HCT116 (cell line): Measurements from ENCODE around the gene SMARCAL1. TPM values are rescaled to one million over a fixed set of nuclear protein-coding genes. Genes with fewer than 3 reads are reported as not detected.

Source experiments
- ATAC-seq: fragments of 200-7000 bp; cut with Tn5 transposase; 2 replicates; pipeline ENCODE4 v1.9.1; 2020; ENCODE audit warnings: mild to moderate bottlenecking, moderate library complexity
- BruUV-seq: library from RNA; stranded (reverse); fragments of 400-500 nt; replicated peaks from 2 replicates; lab custom pipeline; 2021; lab: Mats Ljungman, UMichigan
- CTCF ChIA-PET: fragments of 300-600 bp; sonication (Branson Sonifier 250); formaldehyde crosslinking; loops from one replicate; lab custom pipeline; 2021; ENCODE audit warnings: antibody characterized with exemption; lab: Charles Lee
- POLR2A ChIA-PET: fragments of 300-600, 350-600 bp; sonication (Branson Sonifier 250); formaldehyde crosslinking; loops from one replicate; lab custom pipeline; 2021; ENCODE audit warnings: antibody characterized with exemption; lab: Charles Lee
- RAD21 ChIA-PET, 2 experiments: fragments of 300-600 bp; sonication (Branson Sonifier 250); formaldehyde crosslinking; loops; one replicate each; lab custom pipeline; 2023; ENCODE audit warnings: low total read pairs in 2 of 2; ENCODE audit not compliant: uncharacterized antibody in 2 of 2, unreplicated experiment in 2 of 2, low non-redundant PET in 1 of 2; lab: Charles Lee
- DNase-seq: peaks from one replicate; pipeline ENCODE4 v3.0.0-alpha.2; 2010; ENCODE audit warnings: low read depth, low spot score
- H2AFZ ChIP-seq: fragments of 200-600 bp; shearing (Covaris generic), sonication (generic); 2 replicates; pipeline ENCODE4 v1.6.1; 2017; ENCODE audit warnings: low read depth, mixed run types, mixed read lengths, antibody characterized with exemption, low read length; ENCODE audit not compliant: poor library complexity, severe bottlenecking
- H3K27ac ChIP-seq: 2 replicates; pipeline ENCODE4 v1.5.1; 2012; ENCODE audit warnings: low read depth, low read length
- H3K27me3 ChIP-seq: fragments of 200-600 bp; sonication (generic); 2 replicates; pipeline ENCODE4 v1.6.1; 2016; ENCODE audit warnings: mixed run types, low read length, mixed read lengths; ENCODE audit not compliant: insufficient read depth
- H3K36me3 ChIP-seq, 2 experiments: fragments of 200-500 bp in 1 of 2; fragments of 200-600 bp in 1 of 2; sonication (Bioruptor generic) in 1 of 2; sonication (generic) in 1 of 2; 2 replicates each; pipeline versions ENCODE4 v1.5.1 to v1.6.1; 2014 to 2016; ENCODE audit warnings: low read length in 2 of 2, inconsistent platforms in 1 of 2, mixed read lengths in 1 of 2, mixed run types in 1 of 2; ENCODE audit not compliant: insufficient read depth in 2 of 2, control insufficient read depth in 1 of 2
- H3K4me1 ChIP-seq, 2 experiments: fragments of 200-600 bp in 1 of 2; sonication (generic) in 1 of 2; 2 replicates each; pipeline versions ENCODE4 v1.5.1 to v1.6.1; 2012 to 2017; ENCODE audit warnings: low read length in 2 of 2, inconsistent platforms in 1 of 2, mild to moderate bottlenecking in 1 of 2, mixed read lengths in 1 of 2, mixed run types in 1 of 2, moderate library complexity in 1 of 2; ENCODE audit not compliant: insufficient read depth in 2 of 2, control insufficient read depth in 1 of 2
- H3K4me2 ChIP-seq: fragments of 200-600 bp; sonication (generic); 2 replicates; pipeline ENCODE4 v1.6.1; 2017; ENCODE audit warnings: mixed run types, low read length, mixed read lengths
- H3K4me3 ChIP-seq, 2 experiments: fragments of 200-600 bp in 1 of 2; sonication (generic) in 1 of 2; replicated peaks in 1 of 2; 2 replicates each; pipeline ENCODE4 v1.5.1; 2011 to 2016; ENCODE audit warnings: low read length in 2 of 2, control low read depth in 1 of 2, low read depth in 1 of 2, mild to moderate bottlenecking in 1 of 2, mixed read lengths in 1 of 2, mixed run types in 1 of 2
- H3K79me2 ChIP-seq: fragments of 200-600 bp; sonication (generic); 2 replicates; pipeline ENCODE4 v1.6.1; 2017; ENCODE audit warnings: mild to moderate bottlenecking, mixed run types, low read length, moderate library complexity, mixed read lengths; ENCODE audit not compliant: insufficient read depth
- H3K9ac ChIP-seq: fragments of 200-600 bp; sonication (generic); 2 replicates; pipeline ENCODE4 v1.6.1; 2016; ENCODE audit warnings: low read length, mixed read lengths
- H3K9me2 ChIP-seq: fragments of 200-600 bp; sonication (generic), shearing (Covaris generic); 2 replicates; pipeline ENCODE4 v1.6.1; 2017; ENCODE audit warnings: mixed run types, mild to moderate bottlenecking, moderate library complexity; ENCODE audit not compliant: insufficient read depth
- H3K9me3 ChIP-seq, 2 experiments: fragments of 200-500 bp in 1 of 2; fragments of 200-600 bp in 1 of 2; sonication (Bioruptor generic) in 1 of 2; sonication (generic) in 1 of 2; 2 replicates each; pipeline ENCODE4 v1.6.1; 2014 to 2017; ENCODE audit warnings: low read length in 2 of 2, mixed read lengths in 2 of 2, inconsistent platforms in 1 of 2, low read depth in 1 of 2, mild to moderate bottlenecking in 1 of 2, mixed run types in 1 of 2, moderate library complexity in 1 of 2; ENCODE audit not compliant: control insufficient read depth in 1 of 2, insufficient read depth in 1 of 2
- H4K20me1 ChIP-seq: fragments of 200-600 bp; sonication (generic), shearing (Covaris generic); 2 replicates; pipeline ENCODE4 v1.6.1; 2017; ENCODE audit warnings: mixed run types, mild to moderate bottlenecking, moderate library complexity; ENCODE audit not compliant: insufficient read depth
- CTCF ChIP-seq, 3 experiments: fragments of 200-600 bp in 1 of 3; sonication (generic) in 1 of 3; IDR thresholded peaks in 2 of 3; conservative IDR thresholded peaks in 1 of 3; 2 replicates each; pipeline ENCODE4 v1.5.1; 2012 to 2017; ENCODE audit warnings: low read depth in 2 of 3, low read length in 2 of 3, antibody characterized with exemption in 1 of 3, borderline replicate concordance in 1 of 3, control low read depth in 1 of 3, mild to moderate bottlenecking in 1 of 3, mixed read lengths in 1 of 3, mixed run types in 1 of 3, moderate library complexity in 1 of 3; ENCODE audit not compliant: insufficient read depth in 1 of 3
- FOSL1 ChIP-seq: IDR thresholded peaks from 2 replicates; pipeline ENCODE4 v1.6.1; 2012; ENCODE audit warnings: low read depth
- JUND ChIP-seq: IDR thresholded peaks from 2 replicates; pipeline ENCODE4 v1.6.1; 2012
- RAD21 ChIP-seq: IDR thresholded peaks from 2 replicates; pipeline ENCODE4 v1.6.1; 2012; ENCODE audit warnings: low read depth, mild to moderate bottlenecking
- YY1 ChIP-seq: IDR thresholded peaks from 2 replicates; pipeline ENCODE4 v1.6.1; 2011; ENCODE audit warnings: low read length, low read depth, moderate library complexity, mild to moderate bottlenecking; ENCODE audit not compliant: insufficient replicate concordance; ENCODE audit errors: extremely low read depth
- ZFX ChIP-seq: fragments of 450-650 bp; IDR thresholded peaks from 2 replicates; pipeline ENCODE4 v1.6.1; 2017
- intact Hi-C: fragments of 100-400 bp; cut with micrococcal nuclease; formaldehyde crosslinking; loops from 2 replicates; pipeline ENCODE4 v1.10.0; 2022
- total RNA-seq: library from RNA; stranded (reverse); gene quantifications from one replicate; pipeline ENCODE4 v1.2.1, GENCODE V29; 2021; ENCODE audit not compliant: unreplicated experiment
- TF ChIP-seq, protein P1 (sequence below): IDR thresholded peaks from 2 replicates; pipeline ENCODE4 v1.6.1; 2012; ENCODE audit warnings: low read depth

SMARCAL1 gene
- total RNA-seq, 1 experiment from 2014 or later, result 18.0 TPM

- TF ChIP-seq, protein P1, sequence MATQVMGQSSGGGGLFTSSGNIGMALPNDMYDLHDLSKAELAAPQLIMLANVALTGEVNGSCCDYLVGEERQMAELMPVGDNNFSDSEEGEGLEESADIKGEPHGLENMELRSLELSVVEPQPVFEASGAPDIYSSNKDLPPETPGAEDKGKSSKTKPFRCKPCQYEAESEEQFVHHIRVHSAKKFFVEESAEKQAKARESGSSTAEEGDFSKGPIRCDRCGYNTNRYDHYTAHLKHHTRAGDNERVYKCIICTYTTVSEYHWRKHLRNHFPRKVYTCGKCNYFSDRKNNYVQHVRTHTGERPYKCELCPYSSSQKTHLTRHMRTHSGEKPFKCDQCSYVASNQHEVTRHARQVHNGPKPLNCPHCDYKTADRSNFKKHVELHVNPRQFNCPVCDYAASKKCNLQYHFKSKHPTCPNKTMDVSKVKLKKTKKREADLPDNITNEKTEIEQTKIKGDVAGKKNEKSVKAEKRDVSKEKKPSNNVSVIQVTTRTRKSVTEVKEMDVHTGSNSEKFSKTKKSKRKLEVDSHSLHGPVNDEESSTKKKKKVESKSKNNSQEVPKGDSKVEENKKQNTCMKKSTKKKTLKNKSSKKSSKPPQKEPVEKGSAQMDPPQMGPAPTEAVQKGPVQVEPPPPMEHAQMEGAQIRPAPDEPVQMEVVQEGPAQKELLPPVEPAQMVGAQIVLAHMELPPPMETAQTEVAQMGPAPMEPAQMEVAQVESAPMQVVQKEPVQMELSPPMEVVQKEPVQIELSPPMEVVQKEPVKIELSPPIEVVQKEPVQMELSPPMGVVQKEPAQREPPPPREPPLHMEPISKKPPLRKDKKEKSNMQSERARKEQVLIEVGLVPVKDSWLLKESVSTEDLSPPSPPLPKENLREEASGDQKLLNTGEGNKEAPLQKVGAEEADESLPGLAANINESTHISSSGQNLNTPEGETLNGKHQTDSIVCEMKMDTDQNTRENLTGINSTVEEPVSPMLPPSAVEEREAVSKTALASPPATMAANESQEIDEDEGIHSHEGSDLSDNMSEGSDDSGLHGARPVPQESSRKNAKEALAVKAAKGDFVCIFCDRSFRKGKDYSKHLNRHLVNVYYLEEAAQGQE, result no peak
- TF ChIP-seq YY1, result no peak
- TF ChIP-seq FOSL1, result peak; percentile 42; the same call in 1 of the 2 replicates
- TF ChIP-seq RAD21, result no peak
- TF ChIP-seq JUND, result peak; percentile 38; the same call in 1 of the 2 replicates
- Histone ChIP-seq H3K4me1 (peaks cover 0 to 7% of the 10 kb centered on the region in 2 experiments; a peak in 2 of 4 replicates), H3K4me3 (no peak overlapping the region), H3K27ac (no peak overlapping the region), H3K4me2 (peak overlapping the region; percentile 44), H4K20me1 (no peaks in the 10 kb centered on the region), H3K9ac (no peak overlapping the region), H2AFZ (peak overlapping the region; percentile 61), H3K9me3 (no peaks in the 10 kb centered on the region), H3K27me3 (no peaks in the 10 kb centered on the region), H3K36me3 (no peaks in the 10 kb centered on the region), H3K9me2 (no peaks in the 10 kb centered on the region), H3K79me2 (no peaks in the 10 kb centered on the region)
- BruUV-seq, result no TSS peak
- intact Hi-C loops, result no loop called here
- ChIA-PET POLR2A (no interaction called here), CTCF (no interaction called here), RAD21 (no interaction called here)
- ATAC-seq (peak; percentile 53; the same call in 1 of the 2 replicates), DNase-seq (no peak)
These were observed 20.9 kb upstream of the SMARCAL1 start for GRCh38 chr2:216391401-216391800.

DNA sequence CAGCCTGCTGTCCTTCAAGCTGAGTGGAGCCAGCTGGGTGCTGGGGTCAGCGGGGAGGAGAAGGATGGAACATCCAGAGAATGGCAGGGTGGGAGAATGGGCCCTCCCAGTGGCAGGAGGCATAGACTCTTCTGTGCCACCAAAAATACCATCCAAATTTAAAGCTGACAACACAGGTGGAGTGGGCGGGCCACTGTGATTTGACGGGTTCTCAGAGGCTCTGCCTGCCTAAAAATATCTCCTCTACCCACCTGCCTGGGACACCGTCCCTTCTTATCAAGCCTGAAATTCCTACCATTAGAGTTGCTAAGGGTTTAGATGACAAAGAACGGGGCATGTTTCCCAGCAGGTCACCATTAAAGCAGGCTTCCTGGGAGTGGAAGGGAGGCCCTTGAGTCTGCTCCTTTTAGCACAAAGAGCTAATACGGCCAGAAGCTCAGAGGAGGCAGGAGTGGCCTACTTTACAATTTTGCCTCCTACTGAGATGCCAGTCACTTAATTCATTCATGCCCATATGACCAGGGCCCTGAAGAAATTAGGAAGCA, 20.2 kb upstream of the SMARCAL1 start:
- no peak for TF ChIP-seq RAD21
- no peak for TF ChIP-seq CTCF (IDR thresholded peaks at IDR 0.05 in 2 of 3, conservative IDR thresholded peaks at IDR 0.05 in 1 of 3; ENCODE audit: borderline replicate concordance in 1 of 3, insufficient read depth in 1 of 3, low read depth in 2 of 3, low read length in 2 of 3)
- TF ChIP-seq ZFX, result no peak
- no peaks in the 10 kb centered on the region for H4K20me1 ChIP-seq
- H3K79me2 ChIP-seq, result no peaks in the 10 kb centered on the region
- H2AFZ ChIP-seq, result no peak overlapping the region
- no peaks in the 10 kb centered on the region for H3K9me2 ChIP-seq
- RAD21 ChIA-PET, result no interaction called here
- intact Hi-C loops, result no loop called here
- ATAC-seq (no peak), DNase-seq (no peak)
- no peak overlapping the region for H3K9ac ChIP-seq
- no peaks in the 10 kb centered on the region for H3K9me3 ChIP-seq
- H3K27me3 ChIP-seq, result no peaks in the 10 kb centered on the region
- H3K27ac ChIP-seq, result no peak overlapping the region
- H3K4me2 ChIP-seq, result no peak overlapping the region
- no peaks in the 10 kb centered on the region for H3K36me3 ChIP-seq
- BruUV-seq, result no TSS peak
- CTCF ChIA-PET, result no interaction called here
- peaks cover 0 to 7% of the 10 kb centered on the region in 2 experiments; a peak in 2 of 4 replicates for H3K4me1 ChIP-seq
- no peak overlapping the region for H3K4me3 ChIP-seq
- POLR2A ChIA-PET, result no interaction called here
